ENCODE results near the gene PDE4D.

The PDE4D gene

DNA sequence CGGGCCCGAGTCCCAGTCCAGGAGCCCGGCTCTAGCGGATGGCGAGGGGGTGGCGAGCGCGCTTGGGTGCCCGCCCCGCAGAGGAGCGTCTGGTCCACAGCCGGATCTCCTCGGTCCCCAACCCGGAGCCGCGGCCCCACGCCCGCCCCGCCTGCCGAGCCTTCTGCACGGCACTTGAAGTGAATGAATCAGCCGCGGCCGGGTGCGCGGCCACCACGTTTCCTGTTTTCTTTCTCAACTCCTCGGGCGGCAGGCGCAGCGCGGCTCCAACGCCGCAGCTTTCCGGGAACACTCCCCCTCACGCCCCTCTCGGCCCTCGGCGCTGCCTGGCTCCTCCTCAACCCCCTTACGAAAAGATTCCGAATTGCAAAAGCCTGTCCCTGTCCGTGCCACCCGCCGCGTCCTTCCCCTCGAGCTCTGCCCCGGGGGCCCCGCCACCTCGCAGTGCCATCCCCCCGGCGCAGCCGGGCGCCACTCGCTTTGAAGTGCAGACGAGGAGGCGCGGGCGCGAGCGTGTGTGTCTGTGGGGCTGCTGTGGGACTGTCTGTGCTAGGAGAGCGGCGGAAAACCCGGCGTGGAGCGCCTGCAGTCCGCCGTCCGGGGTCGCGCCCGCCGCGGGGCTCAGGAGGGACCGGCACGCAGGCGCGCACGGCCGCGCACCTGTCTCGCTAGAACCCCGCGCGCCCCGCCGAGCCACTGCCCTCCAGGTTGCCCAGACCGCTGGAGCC is 854.1 kb downstream of the PDE4D start:
- peak overlapping the region; percentile 20 for H3K4me3 ChIP-seq
- no peaks in the 10 kb centered on the region for H3K36me3 ChIP-seq (replicated peaks)
- no peaks in the 10 kb centered on the region for H3K9me3 ChIP-seq
- peak in 1 of 2 experiments; percentile 18 for DNase-seq (ENCODE audit: low spot score in 2 of 2)
- peaks cover 49% of the 10 kb centered on the region for H3K27me3 ChIP-seq (ENCODE audit: low read depth)
- no peaks in the 10 kb centered on the region for H3K4me1 ChIP-seq
- in situ Hi-C loops (cut with MboI; ENCODE audit: low sequenced_read_pairs): no loop called here

DNA sequence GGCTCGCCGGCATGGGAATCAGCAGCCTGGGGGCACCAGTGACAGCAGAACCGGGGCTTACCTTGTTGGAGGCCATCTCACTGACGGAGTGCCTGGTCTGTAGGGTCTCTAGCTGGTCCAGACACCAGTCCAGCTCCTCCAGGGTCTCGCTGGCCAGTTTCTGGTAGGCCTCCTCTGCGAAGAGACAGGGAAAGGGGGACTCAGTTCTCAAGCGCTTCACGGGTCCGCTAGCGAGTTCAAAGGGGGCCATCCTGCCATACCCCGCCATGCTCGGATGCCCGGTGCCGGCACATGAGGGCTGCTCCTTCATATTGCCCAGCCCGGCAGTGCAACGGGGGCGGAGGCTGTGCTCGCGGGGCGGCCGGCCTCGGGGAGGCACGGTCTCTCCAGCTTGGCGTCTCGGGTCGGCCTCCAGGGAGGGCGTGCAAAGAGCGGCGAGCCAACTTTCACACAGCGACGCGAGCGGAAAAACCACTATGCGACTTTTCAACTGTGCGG is 854.7 kb downstream of the PDE4D start:
- Histone ChIP-seq H3K4me1 (no peaks in the 10 kb centered on the region), H3K36me3 (replicated peaks) (no peaks in the 10 kb centered on the region), H3K9me3 (no peaks in the 10 kb centered on the region), H3K27me3 (ENCODE audit: low read depth) (peaks cover 49% of the 10 kb centered on the region), H3K4me3 (peak overlapping the region; percentile 20)
- peak in 1 of 2 experiments; percentile 9 for DNase-seq (ENCODE audit: low spot score in 2 of 2)
- in situ Hi-C loops (cut with MboI; ENCODE audit: low sequenced_read_pairs): no loop called here

DNA sequence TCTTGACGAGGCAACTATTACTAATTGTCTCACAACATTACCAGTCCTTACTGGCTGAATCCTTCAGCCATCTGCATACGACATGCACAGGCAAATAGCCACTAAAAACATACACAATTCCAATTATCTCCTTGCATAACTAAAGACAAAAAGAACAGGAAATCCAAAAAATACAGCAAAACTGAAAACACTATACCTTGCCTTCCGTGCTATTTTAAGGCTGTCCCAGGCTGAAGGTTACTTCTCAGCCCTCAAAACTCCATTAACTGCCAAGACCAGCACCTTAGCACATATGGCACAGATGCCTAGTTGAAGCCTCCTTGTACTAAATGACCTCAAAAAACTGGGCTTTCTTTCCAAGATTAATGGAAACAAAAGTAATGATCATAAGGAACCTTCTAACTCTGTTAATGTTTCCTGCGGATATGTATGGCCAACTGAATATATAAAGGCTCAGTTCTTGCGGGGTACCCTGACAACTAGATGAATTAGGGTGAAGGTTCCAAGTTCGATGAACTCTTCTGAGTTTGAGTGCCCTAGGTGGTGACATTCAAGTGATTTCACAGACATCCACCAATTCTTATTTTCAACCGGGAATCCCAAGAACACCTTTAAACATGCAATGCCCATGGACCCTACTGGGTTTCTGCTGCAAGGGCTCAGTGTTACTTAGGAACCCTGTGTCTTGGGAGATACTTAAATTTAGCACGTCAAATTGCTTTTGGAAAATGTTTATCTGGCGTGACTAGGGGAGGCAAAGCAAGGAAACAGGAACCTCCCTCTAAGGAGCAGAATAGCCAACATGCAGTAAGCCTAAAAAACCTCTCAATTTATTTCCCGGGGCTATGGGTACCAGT is 855.4 kb downstream of the PDE4D start:
- peaks cover 49% of the 10 kb centered on the region for H3K27me3 ChIP-seq (ENCODE audit: low read depth)
- H3K4me3 ChIP-seq: no peak overlapping the region
- no peaks in the 10 kb centered on the region for H3K9me3 ChIP-seq
- no peak for DNase-seq (ENCODE audit: low spot score in 2 of 2)
- no peaks in the 10 kb centered on the region for H3K36me3 ChIP-seq (replicated peaks)
- no peaks in the 10 kb centered on the region for H3K4me1 ChIP-seq
- in situ Hi-C loops (cut with MboI; ENCODE audit: low sequenced_read_pairs): no loop called here

DNA sequence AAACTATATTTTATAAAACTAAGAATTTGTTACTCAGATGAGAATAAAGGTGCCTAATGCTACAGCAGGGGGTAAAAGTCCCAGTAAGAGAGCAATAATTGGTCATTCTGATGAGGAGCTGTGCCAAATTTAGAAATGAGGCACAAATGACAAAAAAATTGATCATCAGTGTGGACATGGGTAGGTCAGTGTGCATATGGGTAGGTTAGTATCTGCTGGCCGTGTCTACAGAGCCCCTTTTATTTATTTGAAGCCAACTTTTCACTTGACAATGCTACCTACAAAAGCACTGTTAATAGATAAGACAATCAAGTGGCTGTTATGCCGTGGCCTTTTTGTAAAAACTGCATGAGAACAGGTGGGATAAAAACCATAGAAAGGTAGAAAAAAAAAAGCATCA is 856.1 kb downstream of the PDE4D start:
- no peak for DNase-seq (ENCODE audit: low spot score in 2 of 2)
- Histone ChIP-seq H3K27me3 (ENCODE audit: low read depth) (peaks cover 49% of the 10 kb centered on the region), H3K4me1 (no peaks in the 10 kb centered on the region), H3K9me3 (no peaks in the 10 kb centered on the region), H3K4me3 (no peak overlapping the region), H3K36me3 (replicated peaks) (no peaks in the 10 kb centered on the region)
- in situ Hi-C loops (cut with MboI; ENCODE audit: low sequenced_read_pairs): no loop called here

DNA sequence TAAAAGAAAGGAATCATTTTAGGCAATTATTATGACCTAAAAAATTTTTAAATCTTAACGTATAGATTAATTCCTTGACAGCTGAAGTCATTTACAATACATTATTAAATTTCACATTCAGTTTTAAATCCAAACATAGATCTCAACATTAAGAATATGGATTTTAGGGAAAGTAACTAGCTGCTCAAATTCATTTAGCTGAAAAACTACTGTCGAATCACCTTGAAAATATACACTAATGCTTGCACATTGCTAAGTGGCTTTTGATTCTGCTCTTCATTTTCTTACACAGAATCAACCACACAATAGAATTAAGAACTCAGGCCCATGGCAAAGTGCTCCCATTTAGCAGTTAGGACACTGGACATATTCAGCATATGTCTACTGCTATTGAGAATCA is 856.5 kb downstream of the PDE4D start:
- Histone ChIP-seq H3K4me1 (no peaks in the 10 kb centered on the region), H3K4me3 (no peak overlapping the region), H3K9me3 (no peaks in the 10 kb centered on the region)

DNA sequence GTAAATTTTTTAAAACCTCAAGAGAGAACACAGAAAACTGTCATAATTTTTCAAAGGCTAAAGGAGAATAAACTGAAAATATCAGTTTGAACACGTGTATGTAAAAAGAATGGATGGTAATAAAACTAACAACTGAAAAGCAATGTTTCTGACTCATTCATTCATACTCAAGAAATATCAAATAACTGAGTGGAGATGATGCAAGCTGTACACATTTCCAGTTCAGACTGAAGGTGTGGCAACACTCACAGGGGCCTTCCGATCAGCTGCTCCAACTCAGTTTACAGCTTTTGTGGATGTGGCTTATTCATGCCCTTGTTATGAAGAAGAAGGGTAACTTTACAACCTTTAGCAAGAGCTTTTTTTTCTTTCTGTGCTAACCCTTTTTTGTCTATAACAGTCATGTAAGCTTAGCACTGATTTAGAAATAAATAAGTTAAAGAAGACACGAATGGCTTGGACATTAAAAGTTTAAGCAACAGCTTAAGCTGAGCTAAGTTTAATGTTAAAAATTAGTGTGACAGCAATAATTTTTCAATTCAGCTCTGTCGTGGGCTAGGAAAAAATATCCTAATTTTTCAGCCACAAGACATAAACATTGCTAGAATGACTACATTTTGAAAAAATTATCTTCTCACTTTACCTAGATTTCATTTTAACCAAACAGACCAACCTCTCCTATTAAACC is 857.1 kb downstream of the PDE4D start:
- H3K4me3 ChIP-seq: no peak overlapping the region
- H3K9me3 ChIP-seq: no peaks in the 10 kb centered on the region
- H3K27me3 ChIP-seq (ENCODE audit: low read depth): peaks cover 46% of the 10 kb centered on the region
- H3K36me3 ChIP-seq (replicated peaks): no peaks in the 10 kb centered on the region
- DNase-seq (ENCODE audit: low spot score in 2 of 2): no peak
- no peaks in the 10 kb centered on the region for H3K4me1 ChIP-seq
- in situ Hi-C loops (cut with MboI; ENCODE audit: low sequenced_read_pairs): no loop called here

More for the DNA sequence above, 856.5 kb downstream of the PDE4D start:
- in situ Hi-C loops (cut with MboI; ENCODE audit: low sequenced_read_pairs): no loop called here
- H3K36me3 ChIP-seq (replicated peaks): no peaks in the 10 kb centered on the region
- peaks cover 47% of the 10 kb centered on the region for H3K27me3 ChIP-seq (ENCODE audit: low read depth)
- no peak for DNase-seq (ENCODE audit: low spot score in 2 of 2)

DNA sequence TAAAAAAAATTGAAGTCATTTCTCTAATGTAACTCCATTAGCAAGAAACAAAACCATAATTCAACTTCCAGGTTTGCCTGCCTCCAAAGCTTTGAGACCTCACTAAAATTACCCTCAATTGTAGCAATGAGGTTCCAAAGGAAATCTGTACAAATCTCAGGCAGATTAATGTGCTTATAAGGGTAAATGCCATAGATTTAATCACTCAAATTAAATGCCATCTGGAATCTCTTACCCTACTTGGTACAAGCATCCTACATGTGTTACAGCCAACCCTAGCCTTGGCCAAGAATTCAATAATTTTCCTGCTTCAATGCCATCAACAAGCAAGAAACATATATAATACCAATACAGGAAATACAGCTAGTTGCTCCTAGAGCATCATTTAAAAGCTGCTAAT is 857.8 kb downstream of the PDE4D start:
- Histone ChIP-seq H3K4me3 (no peak overlapping the region), H3K36me3 (replicated peaks) (no peaks in the 10 kb centered on the region)
- in situ Hi-C loops (cut with MboI; ENCODE audit: low sequenced_read_pairs): no loop called here

DNA sequence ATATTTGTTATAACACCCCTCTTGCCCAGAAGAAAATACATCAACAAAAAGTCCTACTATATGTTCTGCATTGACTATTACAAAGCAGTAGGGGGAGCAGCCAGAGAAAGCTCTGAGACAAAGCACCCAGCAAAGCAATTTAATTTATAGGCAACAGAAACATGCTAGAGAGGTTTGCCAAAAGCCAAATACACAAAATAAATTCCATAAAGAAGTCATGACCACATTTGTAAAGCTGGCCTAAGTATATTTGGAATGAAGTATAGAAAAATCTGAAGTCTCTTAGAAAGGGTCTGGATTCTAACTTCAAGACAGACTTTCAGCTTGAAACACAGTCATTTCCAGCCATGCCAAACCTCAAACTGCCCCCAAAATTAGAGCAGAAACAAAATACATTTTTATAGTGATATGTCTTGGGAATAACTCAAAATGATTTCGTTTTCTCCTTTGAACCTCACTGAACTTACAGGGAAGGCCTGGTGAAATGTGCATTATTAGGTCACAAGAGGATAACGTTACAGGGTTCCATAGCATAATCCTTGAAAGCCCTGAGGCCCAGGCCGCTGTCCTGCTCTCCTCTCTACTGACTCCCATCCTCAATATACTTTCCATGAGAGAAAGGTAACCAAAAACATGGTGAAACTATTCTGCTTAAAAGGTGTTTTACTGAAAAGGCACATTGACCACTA is 858.9 kb downstream of the PDE4D start:
- peak in 1 of 2 experiments; percentile 6 for DNase-seq (ENCODE audit: low spot score in 2 of 2)
- H3K4me1 ChIP-seq: no peaks in the 10 kb centered on the region
- H3K9me3 ChIP-seq: no peaks in the 10 kb centered on the region
- in situ Hi-C loops (cut with MboI; ENCODE audit: low sequenced_read_pairs): no loop called here
- H3K27me3 ChIP-seq (ENCODE audit: low read depth): peaks cover 28% of the 10 kb centered on the region
- H3K4me3 ChIP-seq: no peak overlapping the region
- H3K36me3 ChIP-seq (replicated peaks): no peaks in the 10 kb centered on the region

More for the DNA sequence above, 857.8 kb downstream of the PDE4D start:
- Histone ChIP-seq H3K4me1 (no peaks in the 10 kb centered on the region), H3K9me3 (no peaks in the 10 kb centered on the region), H3K27me3 (ENCODE audit: low read depth) (peaks cover 38% of the 10 kb centered on the region)
- DNase-seq (ENCODE audit: low spot score in 2 of 2): no peak

DNA sequence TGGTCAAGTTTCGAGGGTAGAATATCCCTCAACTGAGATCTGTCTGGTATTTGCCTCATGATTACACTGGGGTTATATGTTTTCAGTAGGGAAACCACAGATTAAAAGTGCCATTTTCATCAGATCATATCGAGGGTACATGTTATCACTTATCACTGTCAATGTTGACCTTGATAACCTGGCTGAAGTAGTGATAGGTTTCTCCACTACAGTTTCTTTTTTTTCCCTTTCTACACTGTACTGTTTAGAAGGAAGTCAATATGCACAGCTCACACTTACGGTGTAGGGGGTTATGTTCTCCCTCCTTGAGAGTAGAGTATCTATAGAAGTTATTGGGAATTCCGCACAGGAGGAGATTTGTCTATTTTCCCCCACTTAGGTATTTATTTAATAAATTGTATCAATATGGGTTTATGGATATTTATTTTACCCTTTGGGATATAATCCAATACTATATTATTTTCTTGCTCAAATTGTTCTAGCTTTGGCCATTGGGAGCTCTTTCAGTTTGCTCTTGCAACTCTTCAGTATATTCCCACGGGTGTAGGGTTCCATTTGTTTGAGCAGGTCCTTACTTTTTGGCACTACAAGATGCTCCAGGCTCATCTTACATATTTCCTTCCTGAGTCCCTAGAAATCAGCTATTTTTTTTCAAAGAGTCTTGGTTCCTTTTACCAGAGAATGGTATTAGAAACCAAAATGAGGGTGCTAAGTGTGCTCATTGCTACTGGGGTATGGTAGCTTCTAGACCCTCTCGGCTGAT is 866.2 kb downstream of the PDE4D start:
- Histone ChIP-seq H3K4me3 (no peak overlapping the region), H3K36me3 (replicated peaks) (no peaks in the 10 kb centered on the region), H3K4me1 (no peaks in the 10 kb centered on the region), H3K9me3 (no peaks in the 10 kb centered on the region), H3K27me3 (ENCODE audit: low read depth) (no peaks in the 10 kb centered on the region)
- DNase-seq (ENCODE audit: low spot score in 2 of 2): no peak
- in situ Hi-C loops (cut with MboI; ENCODE audit: low sequenced_read_pairs): no loop called here

DNA sequence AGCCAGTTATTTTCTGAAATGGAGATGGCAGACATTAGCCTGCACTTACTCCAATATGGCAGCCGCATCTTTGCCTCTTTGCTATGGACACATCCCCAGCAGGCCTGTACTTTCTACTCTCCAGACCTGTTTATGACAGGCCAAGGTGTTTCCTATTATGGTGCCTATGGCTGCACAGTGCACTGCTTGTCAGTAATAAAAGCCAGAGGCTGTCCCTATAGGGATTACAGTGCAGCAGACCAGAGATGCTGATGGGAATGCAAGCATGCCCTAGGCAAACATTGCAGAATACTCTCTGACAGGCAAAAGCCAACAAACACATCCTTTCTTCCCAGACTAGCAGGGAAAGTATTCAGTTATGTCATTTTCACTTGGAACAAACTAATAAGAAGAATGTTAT is 867.8 kb downstream of the PDE4D start:
- H3K9me3 ChIP-seq: no peaks in the 10 kb centered on the region
- H3K4me1 ChIP-seq: no peaks in the 10 kb centered on the region
- no peaks in the 10 kb centered on the region for H3K27me3 ChIP-seq (ENCODE audit: low read depth)
- DNase-seq (ENCODE audit: low spot score in 2 of 2): no peak
- H3K4me3 ChIP-seq: no peak overlapping the region
- in situ Hi-C loops (cut with MboI; ENCODE audit: low sequenced_read_pairs): no loop called here
- H3K36me3 ChIP-seq (replicated peaks): no peaks in the 10 kb centered on the region

DNA sequence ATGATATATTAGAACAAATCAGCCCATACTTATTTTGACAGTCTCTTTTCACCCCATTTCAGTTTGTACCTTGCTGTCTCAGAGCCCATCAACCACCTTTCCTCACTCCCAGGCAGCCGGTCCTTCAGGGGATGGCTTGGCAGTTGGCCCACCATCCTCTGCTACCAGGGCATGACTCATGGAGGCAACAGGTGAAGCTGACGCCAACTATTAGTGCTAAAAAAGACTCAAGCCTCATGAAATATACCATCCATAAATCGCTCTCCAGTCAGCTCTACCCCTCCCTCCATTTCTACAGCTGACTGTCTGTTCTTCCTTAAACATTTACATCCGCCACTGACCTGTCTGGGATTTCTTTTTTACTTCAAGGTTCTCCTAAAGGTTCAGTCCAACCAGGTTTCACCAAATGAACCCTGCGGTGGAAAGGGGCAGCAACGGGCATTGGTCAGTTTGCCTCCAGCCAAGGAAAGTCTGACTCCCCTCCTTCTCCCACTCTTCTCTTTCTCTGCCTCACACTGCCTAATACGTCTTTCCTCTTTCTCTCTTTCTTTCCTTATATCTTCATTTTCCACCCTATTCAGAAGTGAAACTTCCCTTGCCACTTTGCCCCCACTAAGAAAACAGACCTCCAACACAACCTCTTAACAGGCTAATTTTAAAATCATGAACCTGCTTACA is 871.5 kb downstream of the PDE4D start:
- Histone ChIP-seq H3K36me3 (replicated peaks) (no peaks in the 10 kb centered on the region), H3K4me1 (no peaks in the 10 kb centered on the region), H3K27me3 (ENCODE audit: low read depth) (peaks cover 3% of the 10 kb centered on the region; the same call in 1 of the 2 replicates), H3K4me3 (no peak overlapping the region), H3K9me3 (no peaks in the 10 kb centered on the region)
- DNase-seq (ENCODE audit: low spot score in 2 of 2): no peak
- in situ Hi-C loops (cut with MboI; ENCODE audit: low sequenced_read_pairs): no loop called here

DNA sequence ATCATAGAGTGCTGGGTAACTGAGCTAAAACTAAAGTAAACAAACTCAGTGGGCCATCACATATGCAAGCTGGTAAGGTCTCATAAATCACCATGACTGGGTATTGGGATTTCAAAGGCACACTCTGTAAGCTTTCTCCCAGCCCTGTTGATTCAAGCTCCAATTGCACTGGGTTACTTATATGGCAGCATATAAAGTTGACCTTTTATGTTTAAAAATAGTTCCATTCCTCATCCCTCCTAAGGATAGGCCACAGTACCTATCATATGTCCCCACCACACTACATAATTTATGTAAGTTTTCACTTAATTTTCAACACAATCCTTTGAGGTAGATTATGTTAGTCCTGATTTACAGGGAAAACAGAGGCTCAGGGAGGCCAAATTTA is 872.2 kb downstream of the PDE4D start:
- peaks cover 3% of the 10 kb centered on the region; the same call in 1 of the 2 replicates for H3K27me3 ChIP-seq (ENCODE audit: low read depth)
- no peak for DNase-seq (ENCODE audit: low spot score in 2 of 2)
- no peaks in the 10 kb centered on the region for H3K36me3 ChIP-seq (replicated peaks)
- no peaks in the 10 kb centered on the region for H3K4me1 ChIP-seq
- H3K4me3 ChIP-seq: no peak overlapping the region
- in situ Hi-C loops (cut with MboI; ENCODE audit: low sequenced_read_pairs): no loop called here
- no peaks in the 10 kb centered on the region for H3K9me3 ChIP-seq

Data from HAP-1 (cell line).